MM.1S (cell line): ENCODE data around the gene EML1.

ENCODE experiments used
- DNase-seq: peaks from one replicate; pipeline ENCODE4 v3.0.0-alpha.2; 2015
- H2AFZ ChIP-seq: fragments of 300-600 bp; sonication (generic); 2 replicates; pipeline ENCODE4 v1.6.0; 2016; ENCODE audit warnings: antibody characterized with exemption, low read length
- H3F3A ChIP-seq: fragments of 300-600 bp; sonication (generic); 2 replicates; pipeline ENCODE4 v1.6.1; 2016; ENCODE audit warnings: mild to moderate bottlenecking, antibody characterized with exemption, low read length, moderate library complexity, mixed read lengths; ENCODE audit not compliant: insufficient read depth
- H3K27ac ChIP-seq: fragments of 300-600 bp; sonication (generic); 2 replicates; pipeline ENCODE4 v1.5.1; 2016; ENCODE audit warnings: mild to moderate bottlenecking, low read length
- H3K27me3 ChIP-seq: fragments of 300-600 bp; sonication (generic); replicated peaks from 2 replicates; pipeline ENCODE4 v1.6.0; 2016; ENCODE audit warnings: low read length; ENCODE audit not compliant: insufficient read depth
- H3K36me3 ChIP-seq: fragments of 300-600 bp; sonication (generic); replicated peaks from 2 replicates; pipeline ENCODE4 v1.6.1; 2016; ENCODE audit warnings: mild to moderate bottlenecking, low read length, mixed read lengths; ENCODE audit not compliant: insufficient read depth
- H3K4me1 ChIP-seq: fragments of 300-600 bp; sonication (generic); 2 replicates; pipeline ENCODE4 v1.6.1; 2016; ENCODE audit warnings: low read length, mixed read lengths
- H3K4me2 ChIP-seq: fragments of 300-600 bp; sonication (generic); 2 replicates; pipeline ENCODE4 v1.6.0; 2016; ENCODE audit warnings: low read depth, low read length
- H3K4me3 ChIP-seq: fragments of 300-600 bp; sonication (generic); 2 replicates; pipeline ENCODE4 v1.5.1; 2016; ENCODE audit warnings: low read length, mixed read lengths
- H3K79me2 ChIP-seq: fragments of 300-600 bp; sonication (generic); 2 replicates; pipeline ENCODE4 v1.6.1; 2016; ENCODE audit warnings: mixed run types, low read length, mixed read lengths
- H3K9ac ChIP-seq: fragments of 300-600 bp; sonication (generic); 2 replicates; pipeline ENCODE4 v1.6.1; 2016; ENCODE audit warnings: low read length, mixed read lengths
- H3K9me2 ChIP-seq: fragments of 300-600 bp; sonication (generic); replicated peaks from 2 replicates; pipeline ENCODE4 v1.6.1; 2016; ENCODE audit warnings: mild to moderate bottlenecking, low read length, mixed read lengths; ENCODE audit not compliant: insufficient read depth
- H3K9me3 ChIP-seq: fragments of 300-600 bp; sonication (generic); replicated peaks from 2 replicates; pipeline ENCODE4 v1.6.1; 2016; ENCODE audit warnings: mild to moderate bottlenecking, low read length, mixed read lengths; ENCODE audit not compliant: insufficient read depth
- H4K20me1 ChIP-seq: fragments of 300-600 bp; sonication (generic); 2 replicates; pipeline ENCODE4 v1.6.1; 2016; ENCODE audit warnings: mild to moderate bottlenecking, low read length, moderate library complexity, mixed read lengths; ENCODE audit not compliant: insufficient read depth
- CTCF ChIP-seq: fragments of 300-600 bp; sonication (generic); IDR thresholded peaks from 2 replicates; pipeline ENCODE4 v1.5.1; 2016; ENCODE audit warnings: antibody characterized with exemption, low read length, mixed read lengths
- EZH2 ChIP-seq: fragments of 300-600 bp; sonication (generic); optimal IDR thresholded peaks from 2 replicates; pipeline ENCODE3; 2017; ENCODE audit warnings: low read depth, mild to moderate bottlenecking, antibody characterized with exemption, low read length, mixed read lengths
- EZH2phosphoT487 ChIP-seq: fragments of 300-600 bp; sonication (generic); IDR thresholded peaks from 2 replicates; pipeline ENCODE4 v1.6.1; 2018; ENCODE audit warnings: antibody characterized with exemption, low read length

EML1 gene

GRCh38 chr14:99824776-99825175, 31.6 kb downstream of the EML1 start:
- Histone ChIP-seq H3K27ac (no peak overlapping the region), H4K20me1 (no peaks in the 10 kb centered on the region), H3K4me2 (no peak overlapping the region), H3K9me3 (no peaks in the 10 kb centered on the region), H3K79me2 (no peaks in the 10 kb centered on the region), H3K9ac (no peak overlapping the region), H3K4me3 (no peak overlapping the region), H2AFZ (no peak overlapping the region), H3F3A (no peaks in the 10 kb centered on the region), H3K27me3 (no peaks in the 10 kb centered on the region), H3K36me3 (no peaks in the 10 kb centered on the region), H3K4me1 (no peaks in the 10 kb centered on the region), H3K9me2 (no peaks in the 10 kb centered on the region)
- DNase-seq, result no peak
- TF ChIP-seq EZH2 (no peak), CTCF (no peak), EZH2phosphoT487 (no peak)

- Histone ChIP-seq H3K36me3 (no peaks in the 10 kb centered on the region), H3F3A (no peaks in the 10 kb centered on the region), H3K9ac (no peak overlapping the region), H3K27ac (no peak overlapping the region), H4K20me1 (no peaks in the 10 kb centered on the region), H3K4me2 (no peak overlapping the region), H3K4me1 (no peaks in the 10 kb centered on the region), H3K27me3 (no peaks in the 10 kb centered on the region), H3K9me3 (no peaks in the 10 kb centered on the region), H3K79me2 (no peaks in the 10 kb centered on the region), H3K4me3 (no peak overlapping the region), H2AFZ (no peak overlapping the region), H3K9me2 (no peaks in the 10 kb centered on the region)
- DNase-seq, result no peak
- no peak for TF ChIP-seq CTCF
Measured at GRCh38 chr14:99829450-99829849, 36.2 kb downstream of the EML1 start.

- Histone ChIP-seq H2AFZ (no peak overlapping the region), H3K79me2 (no peaks in the 10 kb centered on the region), H3K9ac (no peak overlapping the region), H4K20me1 (no peaks in the 10 kb centered on the region), H3K36me3 (no peaks in the 10 kb centered on the region), H3K4me3 (no peak overlapping the region), H3K27me3 (no peaks in the 10 kb centered on the region), H3K4me2 (no peak overlapping the region), H3K9me3 (no peaks in the 10 kb centered on the region), H3K27ac (no peak overlapping the region), H3K4me1 (no peaks in the 10 kb centered on the region), H3K9me2 (no peaks in the 10 kb centered on the region), H3F3A (no peaks in the 10 kb centered on the region)
- no peak for DNase-seq
- TF ChIP-seq EZH2phosphoT487 (no peak), CTCF (no peak), EZH2 (no peak)
Measured at GRCh38 chr14:99831303-99831702, 38.1 kb downstream of the EML1 start.
